Gastroesophageal sphincter (tissue), 4 donors: ENCODE measurements around the gene TTC9B. TPM values are rescaled to one million over a fixed set of nuclear protein-coding genes. Genes with fewer than 3 reads are reported as not detected.

Experiments used
- ATAC-seq: fragments of 150-250 bp; one replicate; pipeline ENCODE4 v1.9.1; 2016; ENCODE audit warnings: mild to moderate bottlenecking, moderate library complexity
- H3K27ac ChIP-seq, 4 donors: fragments of 200-600 bp; sonication (generic) in 3 of 4; 1 replicate in 3 of 4; 2 replicates in 1 of 4; pipeline ENCODE4 v1.5.1; 2016 to 2019
- H3K27me3 ChIP-seq: fragments of 200-600 bp; sonication (generic); one replicate; pipeline ENCODE4 v1.5.1; 2019
- H3K36me3 ChIP-seq, 2 donors: fragments of 200-600 bp; sonication (generic); one replicate each; pipeline ENCODE4 v1.5.1; 2019; ENCODE audit warnings: control low read depth in 1 of 2
- H3K4me1 ChIP-seq, 3 donors: fragments of 200-600 bp; sonication (generic); 1 replicate in 2 of 3; 2 replicates in 1 of 3; pipeline ENCODE4 v1.5.1; 2016 to 2019; ENCODE audit warnings: control low read depth in 2 of 3
- H3K4me3 ChIP-seq, 2 donors: fragments of 200-600 bp; sonication (generic); one replicate each; pipeline ENCODE4 v1.5.1; 2019; ENCODE audit warnings: mild to moderate bottlenecking in 1 of 2, moderate library complexity in 1 of 2
- H3K9me3 ChIP-seq, 3 donors: fragments of 200-600 bp; sonication (generic); one replicate each; pipeline ENCODE4 v1.5.1; 2017 to 2019; ENCODE audit warnings: control low read depth in 2 of 3
- EP300 ChIP-seq: sonication (generic); formaldehyde crosslinking; IDR thresholded peaks from one replicate; pipeline ENCODE4 v1.6.1; 2017; ENCODE audit warnings: antibody characterized with exemption, mild to moderate bottlenecking
- POLR2A ChIP-seq, 2 donors: fragments of 450-650 bp; IDR thresholded peaks; one replicate each; pipeline ENCODE4 v1.6.1; 2017; ENCODE audit warnings: antibody characterized with exemption in 2 of 2, mild to moderate bottlenecking in 2 of 2, moderate library complexity in 1 of 2
- POLR2AphosphoS5 ChIP-seq: sonication (generic); formaldehyde crosslinking; IDR thresholded peaks from one replicate; pipeline ENCODE4 v1.6.1; 2017; ENCODE audit warnings: antibody characterized with exemption
- WGBS, 2 donors: methylation state at CpG; one replicate each; pipeline ENCODE4 v1.1.5; 2018; ENCODE audit warnings: low coverage in 1 of 2; 5-methylcytosine and 5-hydroxymethylcytosine counted together
- total RNA-seq, 4 donors: library from RNA; depleted of rRNA; stranded (reverse); fragments of >200 nt; gene quantifications; one replicate each; pipeline ENCODE4 v1.1.0, GENCODE V29; 2016
- TF ChIP-seq, protein P1 (sequence below), 4 experiments: fragments of 200-600 bp in 2 of 4; fragments of 450-650 bp in 2 of 4; sonication (generic) in 1 of 4; IDR thresholded peaks; one replicate each; pipeline ENCODE4 v1.5.1; 2017 to 2019; ENCODE audit warnings: antibody characterized with exemption in 4 of 4, mild to moderate bottlenecking in 2 of 4, moderate library complexity in 2 of 4

The TTC9B gene
- total RNA-seq, 4 donors from 2014 or later: not detected

DNA sequence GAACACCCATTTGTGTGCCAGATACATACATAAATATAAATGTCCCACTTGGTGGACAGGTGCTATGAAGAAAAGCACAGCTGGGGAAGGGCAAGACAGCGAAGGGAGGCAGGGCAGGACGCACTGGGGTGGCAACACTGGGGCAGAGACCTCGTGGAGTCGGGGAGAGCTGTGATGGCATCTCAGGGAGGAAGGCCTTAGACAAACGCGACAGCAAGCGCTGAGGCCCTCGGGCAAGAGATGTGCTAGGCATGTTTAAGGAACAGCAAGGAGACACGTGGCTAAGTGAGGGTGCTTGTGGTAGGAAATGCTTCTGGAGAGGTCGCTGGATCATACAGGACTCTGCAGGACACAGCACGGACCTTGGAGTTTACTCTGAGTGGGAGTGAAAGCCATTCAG is 31.6 kb upstream of the TTC9B start:
- TF ChIP-seq POLR2A (IDR thresholded peaks at IDR 0.05) (no peak), EP300 (no peak), POLR2AphosphoS5 (no peak)
- TF ChIP-seq, protein P1, sequence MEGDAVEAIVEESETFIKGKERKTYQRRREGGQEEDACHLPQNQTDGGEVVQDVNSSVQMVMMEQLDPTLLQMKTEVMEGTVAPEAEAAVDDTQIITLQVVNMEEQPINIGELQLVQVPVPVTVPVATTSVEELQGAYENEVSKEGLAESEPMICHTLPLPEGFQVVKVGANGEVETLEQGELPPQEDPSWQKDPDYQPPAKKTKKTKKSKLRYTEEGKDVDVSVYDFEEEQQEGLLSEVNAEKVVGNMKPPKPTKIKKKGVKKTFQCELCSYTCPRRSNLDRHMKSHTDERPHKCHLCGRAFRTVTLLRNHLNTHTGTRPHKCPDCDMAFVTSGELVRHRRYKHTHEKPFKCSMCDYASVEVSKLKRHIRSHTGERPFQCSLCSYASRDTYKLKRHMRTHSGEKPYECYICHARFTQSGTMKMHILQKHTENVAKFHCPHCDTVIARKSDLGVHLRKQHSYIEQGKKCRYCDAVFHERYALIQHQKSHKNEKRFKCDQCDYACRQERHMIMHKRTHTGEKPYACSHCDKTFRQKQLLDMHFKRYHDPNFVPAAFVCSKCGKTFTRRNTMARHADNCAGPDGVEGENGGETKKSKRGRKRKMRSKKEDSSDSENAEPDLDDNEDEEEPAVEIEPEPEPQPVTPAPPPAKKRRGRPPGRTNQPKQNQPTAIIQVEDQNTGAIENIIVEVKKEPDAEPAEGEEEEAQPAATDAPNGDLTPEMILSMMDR (IDR thresholded peaks at IDR 0.05): no peak
- no peak for ATAC-seq
- H3K9me3 ChIP-seq: no peaks in the 10 kb centered on the region
- H3K27ac ChIP-seq: no peak overlapping the region
- no peak overlapping the region for H3K4me3 ChIP-seq
- H3K36me3 ChIP-seq: peaks cover 0 to 71% of the 10 kb centered on the region in 2 donors
- H3K27me3 ChIP-seq: no peaks in the 10 kb centered on the region
- H3K4me1 ChIP-seq: peaks cover 0 to 53% (median 11%) of the 10 kb centered on the region in 3 donors
- WGBS, 2 donors: 84 to 88% methylated on average over 8 to 11 of the region's 11 CpGs

DNA sequence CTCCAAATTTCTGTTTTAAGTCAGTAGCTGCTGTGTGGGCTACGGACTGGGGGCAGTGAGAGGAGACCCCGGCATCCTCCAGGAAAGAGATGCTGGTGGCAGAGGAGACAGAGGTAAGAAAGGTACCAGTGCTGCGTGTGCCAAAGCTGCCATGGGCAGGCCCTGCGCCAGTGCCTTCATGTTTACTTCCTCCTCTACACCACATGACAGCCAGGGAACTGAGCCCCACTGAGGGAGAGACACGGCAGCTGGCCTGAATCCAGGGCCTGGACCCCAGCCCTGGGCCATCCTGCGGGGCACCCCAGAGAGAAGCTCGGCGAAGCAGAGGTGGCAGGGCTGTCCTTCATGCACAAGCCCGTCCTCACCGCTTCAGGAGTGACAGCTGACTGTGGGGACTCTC is 31.0 kb upstream of the TTC9B start:
- Histone ChIP-seq H3K27ac (no peak overlapping the region), H3K9me3 (no peaks in the 10 kb centered on the region), H3K27me3 (no peaks in the 10 kb centered on the region), H3K36me3 (peaks cover 0 to 65% of the 10 kb centered on the region in 2 donors), H3K4me3 (no peak overlapping the region), H3K4me1 (peaks cover 0 to 58% (median 16%) of the 10 kb centered on the region in 3 donors)
- no peak for ATAC-seq
- WGBS, 2 donors: 67 to 80% methylated on average over 1 to 2 of the region's 10 CpGs
- no peak for TF ChIP-seq POLR2AphosphoS5
- TF ChIP-seq EP300: no peak
- TF ChIP-seq POLR2A (IDR thresholded peaks at IDR 0.05): no peak
- TF ChIP-seq, protein P1 (IDR thresholded peaks at IDR 0.05): no peak

- Histone ChIP-seq H3K4me3 (no peak overlapping the region), H3K27me3 (no peaks in the 10 kb centered on the region), H3K9me3 (no peaks in the 10 kb centered on the region), H3K36me3 (peaks cover 0 to 51% of the 10 kb centered on the region in 2 donors), H3K27ac (no peak overlapping the region), H3K4me1 (peaks cover 0 to 58% (median 12%) of the 10 kb centered on the region in 3 donors)
- ATAC-seq: no peak
- TF ChIP-seq POLR2A (IDR thresholded peaks at IDR 0.05) (no peak), EP300 (no peak), POLR2AphosphoS5 (no peak)
- TF ChIP-seq, protein P1 (IDR thresholded peaks at IDR 0.05): no peak
- 80 to 82% methylated on average over 1 to 5 of the region's 12 CpGs for WGBS, 2 donors
Measured at GRCh38 chr19:40247735-40248262, 29.6 kb upstream of the TTC9B start.

DNA sequence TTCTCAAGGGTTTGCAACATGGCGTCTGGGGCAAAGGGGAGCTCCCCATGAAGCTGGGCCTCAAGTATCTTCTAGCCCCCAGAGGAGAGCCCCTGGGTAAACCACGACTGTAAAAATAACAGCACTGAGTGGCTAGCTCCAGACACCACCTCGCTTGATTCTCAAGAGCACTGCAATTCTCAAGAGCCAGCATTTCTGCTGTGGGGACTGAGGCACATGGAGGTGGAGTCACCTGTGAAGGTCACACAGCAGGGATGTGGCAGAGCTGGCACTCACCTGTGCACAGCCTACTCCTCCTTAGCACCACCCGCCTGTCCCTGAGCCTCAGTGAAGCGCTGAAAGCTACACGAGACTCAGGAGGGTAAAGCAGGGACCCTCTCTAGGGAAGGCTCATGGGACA is 29.0 kb upstream of the TTC9B start:
- H3K27ac ChIP-seq: no peak overlapping the region
- no peaks in the 10 kb centered on the region for H3K9me3 ChIP-seq
- peaks cover 0 to 59% (median 18%) of the 10 kb centered on the region in 3 donors for H3K4me1 ChIP-seq
- WGBS, 2 donors: no CpG with 5 or more reads among the region's 6 CpGs
- H3K4me3 ChIP-seq: no peak overlapping the region
- TF ChIP-seq EP300: no peak
- TF ChIP-seq POLR2A (IDR thresholded peaks at IDR 0.05): no peak
- TF ChIP-seq, protein P1 (IDR thresholded peaks at IDR 0.05): no peak
- no peak for TF ChIP-seq POLR2AphosphoS5
- H3K36me3 ChIP-seq: peaks cover 0 to 49% of the 10 kb centered on the region in 2 donors
- no peaks in the 10 kb centered on the region for H3K27me3 ChIP-seq
- no peak for ATAC-seq
